ENCODE results near the gene C19orf25. TPM values are rescaled to one million over a fixed set of nuclear protein-coding genes. Genes with fewer than 3 reads are reported as not detected.
A peak's percentile ranks its signal among the peaks of the same experiment; 100 is the strongest.

Gene C19orf25
- total RNA-seq, 1 donor from 2014 or later: 25.0 TPM

DNA sequence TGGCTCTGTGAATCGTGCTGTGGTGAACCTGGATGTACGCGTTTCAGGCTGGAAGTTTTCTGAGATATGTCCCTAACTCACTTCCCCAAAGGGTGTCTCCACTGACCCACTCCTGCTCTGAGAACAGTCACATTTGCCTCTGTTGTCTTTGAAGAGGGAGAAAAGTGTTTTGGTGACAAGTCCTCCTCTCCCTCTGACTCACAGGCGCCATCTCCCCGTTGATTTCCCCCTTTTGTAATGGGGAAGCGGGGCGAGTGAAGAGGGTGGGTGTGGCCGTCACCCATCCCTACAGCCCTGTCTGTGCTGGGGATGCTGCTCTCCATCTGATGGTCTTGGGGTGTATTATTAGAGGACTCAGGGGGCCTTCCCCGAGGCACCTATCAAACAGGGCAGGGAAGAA is 19.5 kb downstream of the C19orf25 start:
- Histone ChIP-seq H3K36me3 (no peaks in the 10 kb centered on the region), H3K9me3 (no peaks in the 10 kb centered on the region), H3K27me3 (peaks cover 5% of the 10 kb centered on the region), H3K4me1 (peaks cover 18% of the 10 kb centered on the region), H3K27ac (no peak overlapping the region), H3K4me3 (no peak overlapping the region)
- intact Hi-C loops (cut with DNase I): no loop called here
- no peak for DNase-seq (ENCODE audit: extremely low spot score in 2 of 2)
- TF ChIP-seq POLR2A (IDR thresholded peaks at IDR 0.05) (no peak), POLR2AphosphoS5 (IDR thresholded peaks at IDR 0.05; ENCODE audit: insufficient read depth in 1 of 2, low read depth in 1 of 2) (no peak)
- TF ChIP-seq, protein P1, sequence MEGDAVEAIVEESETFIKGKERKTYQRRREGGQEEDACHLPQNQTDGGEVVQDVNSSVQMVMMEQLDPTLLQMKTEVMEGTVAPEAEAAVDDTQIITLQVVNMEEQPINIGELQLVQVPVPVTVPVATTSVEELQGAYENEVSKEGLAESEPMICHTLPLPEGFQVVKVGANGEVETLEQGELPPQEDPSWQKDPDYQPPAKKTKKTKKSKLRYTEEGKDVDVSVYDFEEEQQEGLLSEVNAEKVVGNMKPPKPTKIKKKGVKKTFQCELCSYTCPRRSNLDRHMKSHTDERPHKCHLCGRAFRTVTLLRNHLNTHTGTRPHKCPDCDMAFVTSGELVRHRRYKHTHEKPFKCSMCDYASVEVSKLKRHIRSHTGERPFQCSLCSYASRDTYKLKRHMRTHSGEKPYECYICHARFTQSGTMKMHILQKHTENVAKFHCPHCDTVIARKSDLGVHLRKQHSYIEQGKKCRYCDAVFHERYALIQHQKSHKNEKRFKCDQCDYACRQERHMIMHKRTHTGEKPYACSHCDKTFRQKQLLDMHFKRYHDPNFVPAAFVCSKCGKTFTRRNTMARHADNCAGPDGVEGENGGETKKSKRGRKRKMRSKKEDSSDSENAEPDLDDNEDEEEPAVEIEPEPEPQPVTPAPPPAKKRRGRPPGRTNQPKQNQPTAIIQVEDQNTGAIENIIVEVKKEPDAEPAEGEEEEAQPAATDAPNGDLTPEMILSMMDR (IDR thresholded peaks at IDR 0.05): no peak

DNA sequence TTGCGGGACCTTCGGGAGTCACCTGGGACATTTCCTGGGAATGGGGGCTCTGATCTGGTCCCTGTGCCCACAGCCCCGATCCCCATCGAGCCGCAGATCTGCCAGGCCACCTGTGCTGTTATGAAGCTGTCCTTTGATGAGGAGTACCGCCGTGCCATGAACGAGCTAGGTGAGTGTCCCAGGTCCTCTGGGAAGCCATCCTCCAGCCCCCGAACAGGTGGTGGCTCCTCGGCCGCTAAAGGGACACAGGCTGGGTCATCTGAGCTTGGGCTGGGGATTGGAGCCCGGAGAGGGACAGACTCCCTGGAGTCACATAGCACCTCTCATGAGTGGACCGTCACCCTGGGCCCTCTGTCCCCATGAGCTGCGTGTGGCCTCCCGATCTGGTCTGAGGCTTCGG is 21.1 kb downstream of the C19orf25 start:
- H3K36me3 ChIP-seq: no peaks in the 10 kb centered on the region
- intact Hi-C loops (cut with DNase I): no loop called here
- H3K4me1 ChIP-seq: peaks cover 29% of the 10 kb centered on the region
- peaks cover 10% of the 10 kb centered on the region for H3K27me3 ChIP-seq
- TF ChIP-seq POLR2A (IDR thresholded peaks at IDR 0.05): no peak
- TF ChIP-seq POLR2AphosphoS5 (IDR thresholded peaks at IDR 0.05; ENCODE audit: insufficient read depth in 1 of 2, low read depth in 1 of 2): no peak
- H3K9me3 ChIP-seq: no peaks in the 10 kb centered on the region
- H3K4me3 ChIP-seq: no peak overlapping the region
- H3K27ac ChIP-seq: no peak overlapping the region
- DNase-seq (ENCODE audit: extremely low spot score in 2 of 2): no peak

DNA sequence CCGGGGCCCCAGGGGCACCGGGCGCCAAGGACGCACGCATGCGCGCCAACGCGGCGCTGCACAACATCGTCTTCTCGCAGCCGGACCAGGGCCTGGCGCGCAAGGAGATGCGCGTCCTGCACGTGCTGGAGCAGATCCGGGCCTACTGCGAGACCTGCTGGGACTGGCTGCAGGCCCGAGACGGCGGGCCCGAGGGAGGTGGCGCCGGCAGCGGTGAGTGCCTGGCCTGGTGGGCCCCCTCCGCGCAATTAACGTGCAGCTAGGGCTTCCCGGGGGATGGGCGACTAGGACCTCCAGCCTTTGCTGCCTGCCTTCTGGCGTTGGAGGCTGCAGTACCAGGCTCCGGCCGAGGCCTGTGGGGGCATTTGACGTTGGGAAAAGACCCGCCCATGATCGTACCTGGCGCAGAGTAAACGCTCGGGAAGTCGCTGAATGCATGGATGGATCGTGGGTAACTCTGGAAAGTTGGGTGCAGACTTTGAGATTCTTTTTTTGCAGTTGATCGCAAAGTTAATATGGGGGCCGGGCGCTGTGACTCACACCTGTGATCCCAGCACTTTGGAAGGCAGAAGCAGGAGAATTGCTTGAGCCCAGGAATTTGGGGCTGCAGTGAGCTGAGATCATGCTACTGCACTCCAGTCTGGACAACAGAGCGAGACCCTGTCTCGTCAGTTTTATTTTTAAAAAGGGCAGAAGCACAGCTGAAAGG is 21.8 kb downstream of the C19orf25 start:
- no peak for DNase-seq (ENCODE audit: extremely low spot score in 2 of 2)
- no peaks in the 10 kb centered on the region for H3K36me3 ChIP-seq
- no peak overlapping the region for H3K4me3 ChIP-seq
- no peak overlapping the region for H3K27ac ChIP-seq
- peaks cover 12% of the 10 kb centered on the region for H3K27me3 ChIP-seq
- peaks cover 31% of the 10 kb centered on the region for H3K4me1 ChIP-seq
- no peaks in the 10 kb centered on the region for H3K9me3 ChIP-seq
- intact Hi-C loops (cut with DNase I): no loop called here
- no peak for TF ChIP-seq POLR2A (IDR thresholded peaks at IDR 0.05)
- TF ChIP-seq, protein P1 (IDR thresholded peaks at IDR 0.05): peak in 1 of 3 experiments; percentile 9

DNA sequence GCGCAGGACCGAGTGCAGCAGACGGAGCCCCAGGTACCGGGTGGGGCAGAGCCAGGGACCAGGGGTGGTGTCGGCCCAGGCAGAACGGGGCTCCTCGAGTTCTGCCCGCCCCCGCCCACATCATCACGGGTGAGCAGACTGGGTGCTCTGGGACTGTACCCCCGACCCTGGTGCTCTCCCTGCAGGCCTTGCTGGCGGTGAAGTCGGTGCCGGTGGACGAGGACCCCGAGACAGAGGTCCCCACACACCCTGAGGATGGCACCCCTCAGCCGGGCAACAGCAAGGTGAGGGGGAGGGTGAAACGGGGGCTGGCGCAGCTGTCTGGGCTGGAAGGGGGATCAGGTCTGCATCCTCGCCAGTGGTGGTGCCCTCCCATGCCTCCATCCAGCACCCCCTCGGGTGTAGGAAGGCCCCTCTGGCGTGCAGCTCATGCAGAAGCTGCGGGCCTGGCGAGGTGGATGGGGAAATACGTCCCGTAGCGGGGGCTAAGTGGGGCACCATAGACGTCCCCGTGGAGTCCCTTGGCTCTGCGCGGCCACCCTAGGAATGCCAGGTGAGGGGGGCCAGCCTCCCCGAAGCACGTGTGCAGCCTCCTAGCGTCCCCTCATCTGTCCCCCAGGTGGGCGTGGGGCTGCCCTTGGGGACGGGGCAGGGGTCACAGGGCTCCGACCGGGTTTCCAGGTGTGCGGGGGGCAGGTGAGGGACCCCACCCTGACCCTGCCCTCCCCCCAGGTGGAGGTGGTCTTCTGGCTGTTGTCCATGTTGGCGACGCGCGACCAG is 22.7 kb downstream of the C19orf25 start:
- H3K27me3 ChIP-seq: peaks cover 12% of the 10 kb centered on the region
- no peak overlapping the region for H3K27ac ChIP-seq
- intact Hi-C loops (cut with DNase I): no loop called here
- TF ChIP-seq, protein P1 (IDR thresholded peaks at IDR 0.05): no peak
- TF ChIP-seq POLR2A (IDR thresholded peaks at IDR 0.05) (no peak), POLR2AphosphoS5 (IDR thresholded peaks at IDR 0.05; ENCODE audit: insufficient read depth in 1 of 2, low read depth in 1 of 2) (no peak)
- no peaks in the 10 kb centered on the region for H3K36me3 ChIP-seq
- H3K9me3 ChIP-seq: no peaks in the 10 kb centered on the region
- H3K4me1 ChIP-seq: peaks cover 31% of the 10 kb centered on the region
- DNase-seq (ENCODE audit: extremely low spot score in 2 of 2): no peak
- H3K4me3 ChIP-seq: no peak overlapping the region

DNA sequence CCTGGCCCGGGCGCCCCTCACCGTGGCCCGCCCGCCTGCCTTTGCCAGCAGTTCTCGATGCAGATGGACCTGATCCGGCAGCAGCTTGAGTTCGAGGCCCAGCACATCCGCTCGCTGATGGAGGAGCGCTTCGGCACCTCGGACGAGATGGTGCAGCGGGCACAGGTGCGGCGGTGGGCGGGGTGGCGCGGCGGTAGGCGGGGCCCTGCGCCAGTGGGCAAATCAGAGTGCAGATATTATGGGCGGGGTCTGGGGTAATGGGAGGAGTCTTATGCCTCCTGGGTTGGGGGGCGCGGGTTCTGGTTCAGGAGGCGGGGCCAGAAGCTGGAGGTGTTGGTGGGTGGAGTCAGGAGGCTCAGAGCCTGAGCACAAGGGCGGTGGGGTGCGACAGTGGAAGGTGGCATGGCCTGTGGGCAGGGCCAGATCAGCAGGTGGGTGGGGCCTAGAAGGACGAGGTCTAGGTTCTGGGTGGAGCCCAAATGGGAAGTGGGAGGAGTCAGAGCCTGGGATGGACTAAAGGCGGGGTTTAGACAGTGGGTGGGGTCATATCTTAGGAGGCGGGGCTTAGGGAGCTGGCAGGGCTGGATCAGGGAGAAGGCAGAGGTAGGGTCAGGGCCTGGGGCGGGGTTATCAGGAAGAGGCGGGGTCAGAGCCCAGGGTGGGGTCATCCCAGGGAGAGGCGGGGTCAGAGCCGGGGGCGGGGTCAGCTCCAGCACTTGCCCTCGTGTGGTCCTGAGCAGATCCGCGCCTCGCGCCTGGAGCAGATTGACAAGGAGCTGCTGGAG is 23.5 kb downstream of the C19orf25 start:
- Histone ChIP-seq H3K4me1 (peaks cover 31% of the 10 kb centered on the region), H3K9me3 (no peaks in the 10 kb centered on the region), H3K36me3 (no peaks in the 10 kb centered on the region), H3K27me3 (peaks cover 16% of the 10 kb centered on the region), H3K27ac (no peak overlapping the region), H3K4me3 (no peak overlapping the region)
- intact Hi-C loops (cut with DNase I): no loop called here
- TF ChIP-seq, protein P1 (IDR thresholded peaks at IDR 0.05): no peak
- TF ChIP-seq POLR2A (IDR thresholded peaks at IDR 0.05) (no peak), POLR2AphosphoS5 (IDR thresholded peaks at IDR 0.05; ENCODE audit: insufficient read depth in 1 of 2, low read depth in 1 of 2) (no peak)
- DNase-seq (ENCODE audit: extremely low spot score in 2 of 2): no peak
